T-helper 1 cell treated with Interleukin-12 subunit alpha and Interleukin-12 subunit beta and Interleukin-4 antibody, amounts not matched to agents 30 μg/mL and 1 μg/mL, for 36 hours (primary cell): ENCODE results near the gene PLCH1.

Experiments
- H3K27ac Mint-ChIP-seq: one replicate; pipeline ENCODE4 v1.8.0; 2021; ENCODE audit warnings: mild to moderate bottlenecking, mixed read lengths
- H3K27me3 Mint-ChIP-seq: one replicate; pipeline ENCODE4 v1.8.0; 2021; ENCODE audit warnings: low read depth, mixed read lengths
- H3K36me3 Mint-ChIP-seq: one replicate; pipeline ENCODE4 v1.8.0; 2021; ENCODE audit warnings: low read depth, mixed read lengths
- H3K4me1 Mint-ChIP-seq: one replicate; pipeline ENCODE4 v1.8.0; 2021; ENCODE audit warnings: low read depth, mixed read lengths
- H3K4me3 Mint-ChIP-seq: one replicate; pipeline ENCODE4 v1.8.0; 2021; ENCODE audit warnings: mild to moderate bottlenecking, moderate library complexity, mixed read lengths
- H3K9me3 Mint-ChIP-seq: one replicate; pipeline ENCODE4 v1.8.0; 2021; ENCODE audit warnings: mixed read lengths

The PLCH1 gene

DNA sequence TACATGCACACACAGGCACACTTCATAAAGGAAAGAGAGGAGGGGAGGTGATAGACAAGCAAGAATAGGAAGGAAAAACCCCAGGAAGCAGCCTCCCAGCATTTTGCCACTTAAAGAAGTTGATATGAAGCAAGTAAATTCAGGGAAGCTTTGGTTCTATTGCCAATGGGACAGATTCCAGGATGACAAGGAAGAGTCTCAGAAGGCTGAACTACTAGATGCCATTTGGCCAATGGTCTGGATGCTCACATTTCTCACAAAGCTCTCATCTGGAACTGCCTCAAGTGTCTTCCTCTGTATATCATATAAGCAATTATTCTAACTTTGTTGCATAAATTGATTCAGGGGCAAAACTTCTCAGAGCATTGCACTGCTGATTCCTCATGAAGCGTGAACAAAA, 372.6 kb downstream of the PLCH1 start:
- H3K4me1 Mint-ChIP-seq, result no peaks in the 10 kb centered on the region
- no peaks in the 10 kb centered on the region for H3K27me3 Mint-ChIP-seq
- H3K4me3 Mint-ChIP-seq, result no peak overlapping the region
- H3K9me3 Mint-ChIP-seq, result no peaks in the 10 kb centered on the region
- no peaks in the 10 kb centered on the region for H3K36me3 Mint-ChIP-seq
- no peak overlapping the region for H3K27ac Mint-ChIP-seq

DNA sequence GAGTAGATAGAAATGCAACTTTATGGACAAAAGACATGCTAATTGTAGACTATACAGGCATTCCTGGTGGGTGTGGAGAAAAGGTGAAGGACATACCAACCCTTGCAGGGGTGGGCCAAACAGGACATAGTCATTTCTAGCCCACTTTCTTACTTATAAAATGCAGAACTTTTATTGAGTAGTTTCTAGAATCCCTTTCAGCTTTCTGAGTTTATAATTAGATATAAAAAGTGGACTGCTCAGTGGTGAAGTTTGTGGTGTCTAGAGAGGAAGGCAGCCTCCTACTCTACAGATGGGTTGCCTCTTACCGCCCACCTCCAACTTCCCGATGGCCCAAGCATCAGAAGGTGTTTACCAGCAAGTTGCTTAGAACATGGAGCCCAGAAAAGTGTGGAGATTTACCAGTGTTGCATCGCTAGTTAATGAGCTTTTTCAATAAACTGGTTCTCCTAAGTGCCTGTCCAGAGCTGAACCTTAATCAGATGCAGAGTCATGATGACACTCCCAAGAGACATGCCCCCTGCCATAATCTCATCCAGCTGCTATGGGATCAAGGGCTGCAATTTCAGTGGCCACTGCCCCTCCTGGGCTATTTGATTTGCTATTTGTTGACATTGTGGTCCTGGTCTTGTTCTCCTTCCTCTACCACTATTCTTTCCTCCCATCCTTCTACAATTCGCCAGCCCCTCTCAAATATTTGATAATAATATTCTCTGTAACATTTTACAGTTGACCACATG, 373.9 kb downstream of the PLCH1 start:
- H3K27me3 Mint-ChIP-seq, result no peaks in the 10 kb centered on the region
- H3K27ac Mint-ChIP-seq, result no peak overlapping the region
- H3K36me3 Mint-ChIP-seq, result no peaks in the 10 kb centered on the region
- no peaks in the 10 kb centered on the region for H3K4me1 Mint-ChIP-seq
- H3K4me3 Mint-ChIP-seq, result no peak overlapping the region
- H3K9me3 Mint-ChIP-seq, result no peaks in the 10 kb centered on the region

DNA sequence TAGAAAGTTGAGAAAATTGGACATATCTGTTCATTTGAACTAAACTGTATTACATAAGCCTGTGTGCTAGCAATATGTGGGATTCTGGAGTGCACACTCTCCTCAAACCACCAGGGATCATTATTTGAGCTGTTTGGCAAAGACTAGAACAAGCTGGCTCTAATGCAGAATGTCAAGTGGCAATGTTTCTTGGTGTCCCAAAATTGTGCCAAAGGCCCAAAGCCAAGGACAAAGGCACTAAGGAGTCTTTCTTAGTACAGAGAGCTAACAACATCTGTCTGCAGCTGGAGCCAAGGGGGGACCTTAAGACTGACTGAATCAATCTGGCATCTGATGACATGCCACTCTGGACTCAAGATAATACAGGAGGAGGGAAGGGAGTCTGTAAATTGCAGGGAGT, 374.7 kb downstream of the PLCH1 start:
- no peaks in the 10 kb centered on the region for H3K27me3 Mint-ChIP-seq
- H3K4me3 Mint-ChIP-seq, result no peak overlapping the region
- no peaks in the 10 kb centered on the region for H3K4me1 Mint-ChIP-seq
- no peak overlapping the region for H3K27ac Mint-ChIP-seq
- no peaks in the 10 kb centered on the region for H3K36me3 Mint-ChIP-seq
- H3K9me3 Mint-ChIP-seq, result no peaks in the 10 kb centered on the region

DNA sequence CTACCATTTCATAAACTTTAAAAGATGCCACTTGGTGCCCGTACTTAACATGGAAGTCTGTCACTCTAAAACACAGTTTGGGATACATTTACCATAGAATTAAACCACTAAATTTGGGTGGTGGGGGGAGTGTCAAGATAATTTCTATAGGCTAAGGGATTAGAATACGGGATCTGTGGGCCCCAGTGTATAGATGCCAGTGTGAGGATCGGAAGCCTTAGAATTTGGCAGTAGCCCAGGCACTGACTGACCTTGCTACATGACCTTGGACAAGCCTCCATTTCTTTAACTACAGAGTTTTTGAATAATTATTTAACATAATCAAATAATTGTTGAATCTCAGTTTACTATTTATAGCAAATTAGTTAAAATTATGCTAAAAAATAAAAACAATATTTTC, 375.1 kb downstream of the PLCH1 start:
- Mint-ChIP-seq H3K4me1 (no peaks in the 10 kb centered on the region), H3K9me3 (peaks cover 3% of the 10 kb centered on the region), H3K36me3 (no peaks in the 10 kb centered on the region), H3K4me3 (no peak overlapping the region), H3K27ac (no peak overlapping the region), H3K27me3 (no peaks in the 10 kb centered on the region)

DNA sequence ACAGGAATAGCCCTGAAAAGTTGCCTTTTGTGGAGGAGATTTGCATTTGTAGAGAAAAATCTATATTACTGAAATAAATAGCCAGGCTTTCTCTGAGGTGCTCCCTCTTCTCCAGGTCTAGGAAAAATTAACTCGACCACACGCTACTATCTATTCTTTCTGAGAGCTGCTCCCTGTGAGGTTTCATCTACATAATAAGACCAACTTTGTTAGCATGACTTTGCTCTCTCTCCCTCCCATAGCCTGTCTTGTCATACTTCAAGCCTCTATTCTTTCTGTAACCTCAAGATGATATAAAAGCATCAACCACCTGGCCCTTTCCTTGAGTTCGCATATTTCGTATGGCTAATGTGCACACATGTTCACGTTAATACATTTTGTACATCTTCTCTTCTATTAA, 375.6 kb downstream of the PLCH1 start:
- Mint-ChIP-seq H3K36me3 (no peaks in the 10 kb centered on the region), H3K4me1 (no peaks in the 10 kb centered on the region), H3K27me3 (no peaks in the 10 kb centered on the region), H3K9me3 (peaks cover 4% of the 10 kb centered on the region), H3K4me3 (no peak overlapping the region), H3K27ac (no peak overlapping the region)

DNA sequence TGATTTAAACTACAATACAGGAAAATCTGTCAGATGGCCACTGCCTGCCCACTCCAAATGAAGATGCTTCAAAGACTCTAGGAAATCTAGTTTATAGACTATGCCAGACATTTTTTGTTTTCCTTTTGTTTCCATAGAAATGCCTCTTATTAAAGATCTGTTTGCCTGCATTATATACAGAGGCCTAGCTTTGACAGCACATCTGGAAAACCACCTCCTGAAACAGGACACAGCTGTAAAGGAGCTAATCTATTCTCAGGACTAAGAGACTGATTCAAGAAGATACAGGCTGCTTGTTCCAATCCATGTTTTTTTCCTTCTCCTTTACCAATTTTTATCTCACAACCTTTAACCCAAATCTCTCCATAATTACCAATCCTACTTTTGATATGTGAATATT, 376.1 kb downstream of the PLCH1 start:
- H3K4me1 Mint-ChIP-seq, result no peaks in the 10 kb centered on the region
- H3K9me3 Mint-ChIP-seq, result peaks cover 4% of the 10 kb centered on the region
- H3K27ac Mint-ChIP-seq, result no peak overlapping the region
- H3K4me3 Mint-ChIP-seq, result no peak overlapping the region
- no peaks in the 10 kb centered on the region for H3K36me3 Mint-ChIP-seq
- H3K27me3 Mint-ChIP-seq, result no peaks in the 10 kb centered on the region

DNA sequence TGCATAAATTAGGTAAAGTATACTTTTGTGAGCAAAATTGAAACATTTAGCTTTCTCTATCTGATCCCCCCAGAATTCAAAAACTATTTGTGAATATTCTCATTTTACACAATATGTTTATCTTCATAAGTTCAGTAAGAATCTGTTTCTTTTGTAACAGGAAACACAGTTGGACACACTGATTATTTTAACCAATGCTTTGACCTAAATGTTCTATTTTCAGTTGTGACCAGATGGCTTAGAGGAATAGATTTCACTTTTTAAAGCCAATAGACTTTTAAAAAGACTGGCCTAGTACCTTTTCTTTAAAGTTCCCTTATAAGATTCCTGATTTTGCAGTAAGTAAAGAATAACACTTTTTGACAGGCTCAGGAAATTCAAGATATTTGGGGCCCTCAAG, 377.4 kb downstream of the PLCH1 start:
- Mint-ChIP-seq H3K9me3 (peaks cover 4% of the 10 kb centered on the region), H3K4me1 (no peaks in the 10 kb centered on the region), H3K36me3 (no peaks in the 10 kb centered on the region), H3K27ac (no peak overlapping the region), H3K27me3 (no peaks in the 10 kb centered on the region), H3K4me3 (no peak overlapping the region)

DNA sequence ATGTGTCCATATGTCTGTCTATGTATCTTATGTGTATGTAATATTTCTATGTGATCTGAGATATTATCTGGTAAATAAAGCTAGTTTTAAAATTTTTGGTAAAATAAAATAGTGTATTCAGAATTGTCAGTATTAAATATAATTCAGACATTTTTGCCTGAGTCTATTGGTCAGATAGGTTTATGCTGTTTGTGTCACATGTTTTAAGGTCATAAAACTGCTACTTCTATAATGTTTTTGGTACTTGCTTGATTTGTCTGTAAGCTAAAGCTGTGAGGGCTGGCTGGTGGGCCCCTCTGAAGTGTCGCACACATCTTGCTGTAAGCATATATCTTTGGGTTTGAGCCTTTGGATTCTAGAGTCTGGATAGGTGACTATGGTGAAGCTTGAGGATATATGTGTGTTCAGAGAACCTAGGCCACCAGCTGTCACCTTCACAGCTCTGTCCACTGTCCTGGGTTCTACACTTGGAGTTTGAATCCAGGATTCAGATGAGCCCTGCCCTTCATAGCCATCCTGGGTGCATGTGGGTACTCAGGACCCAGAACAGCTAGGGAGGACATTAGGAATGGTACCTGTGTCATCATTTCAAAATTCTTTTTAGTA, 379.6 kb downstream of the PLCH1 start:
- H3K27me3 Mint-ChIP-seq, result no peaks in the 10 kb centered on the region
- H3K27ac Mint-ChIP-seq, result no peak overlapping the region
- no peaks in the 10 kb centered on the region for H3K4me1 Mint-ChIP-seq
- H3K36me3 Mint-ChIP-seq, result no peaks in the 10 kb centered on the region
- H3K4me3 Mint-ChIP-seq, result no peak overlapping the region
- H3K9me3 Mint-ChIP-seq, result peaks cover 4% of the 10 kb centered on the region

DNA sequence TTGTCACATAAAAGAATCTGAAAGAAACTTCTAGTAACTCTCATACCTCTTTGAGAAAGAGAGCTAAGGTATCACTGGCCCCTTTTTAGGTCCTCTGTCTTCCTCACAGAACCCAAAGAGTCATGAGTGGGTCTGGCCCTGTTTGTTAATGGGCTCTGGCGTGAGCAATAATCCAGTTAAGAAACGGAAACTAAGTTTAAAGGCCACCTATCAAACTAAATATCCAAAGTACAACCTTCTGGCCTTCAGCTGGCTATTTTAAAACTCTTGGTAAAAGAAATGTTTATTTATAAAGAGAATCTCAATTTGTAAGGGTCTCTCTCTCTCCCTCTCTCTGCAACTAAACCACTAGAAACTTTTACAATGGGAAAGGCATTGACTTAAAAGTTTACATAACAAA, 380.4 kb downstream of the PLCH1 start:
- H3K36me3 Mint-ChIP-seq, result no peaks in the 10 kb centered on the region
- peaks cover 4% of the 10 kb centered on the region for H3K9me3 Mint-ChIP-seq
- H3K27ac Mint-ChIP-seq, result no peak overlapping the region
- H3K27me3 Mint-ChIP-seq, result no peaks in the 10 kb centered on the region
- no peak overlapping the region for H3K4me3 Mint-ChIP-seq
- no peaks in the 10 kb centered on the region for H3K4me1 Mint-ChIP-seq

DNA sequence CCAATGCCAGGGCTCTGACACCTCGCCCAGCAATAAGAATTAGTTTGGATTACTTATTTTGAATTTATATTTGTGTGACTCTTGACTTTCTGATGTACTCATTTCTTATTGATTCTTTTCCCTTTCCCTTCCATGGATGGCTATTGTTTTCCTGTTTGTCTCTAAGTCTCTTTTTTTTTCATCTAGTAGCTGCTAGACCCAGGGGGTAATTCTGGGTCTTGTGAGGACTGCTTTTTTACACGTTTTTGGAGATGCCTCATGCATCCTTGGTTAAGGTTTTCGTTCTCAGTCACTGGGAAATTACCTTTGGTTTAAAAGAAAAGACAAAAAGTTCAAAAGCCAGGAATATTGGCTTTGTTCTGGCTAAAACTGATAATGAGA, 381.2 kb downstream of the PLCH1 start:
- no peaks in the 10 kb centered on the region for H3K36me3 Mint-ChIP-seq

DNA sequence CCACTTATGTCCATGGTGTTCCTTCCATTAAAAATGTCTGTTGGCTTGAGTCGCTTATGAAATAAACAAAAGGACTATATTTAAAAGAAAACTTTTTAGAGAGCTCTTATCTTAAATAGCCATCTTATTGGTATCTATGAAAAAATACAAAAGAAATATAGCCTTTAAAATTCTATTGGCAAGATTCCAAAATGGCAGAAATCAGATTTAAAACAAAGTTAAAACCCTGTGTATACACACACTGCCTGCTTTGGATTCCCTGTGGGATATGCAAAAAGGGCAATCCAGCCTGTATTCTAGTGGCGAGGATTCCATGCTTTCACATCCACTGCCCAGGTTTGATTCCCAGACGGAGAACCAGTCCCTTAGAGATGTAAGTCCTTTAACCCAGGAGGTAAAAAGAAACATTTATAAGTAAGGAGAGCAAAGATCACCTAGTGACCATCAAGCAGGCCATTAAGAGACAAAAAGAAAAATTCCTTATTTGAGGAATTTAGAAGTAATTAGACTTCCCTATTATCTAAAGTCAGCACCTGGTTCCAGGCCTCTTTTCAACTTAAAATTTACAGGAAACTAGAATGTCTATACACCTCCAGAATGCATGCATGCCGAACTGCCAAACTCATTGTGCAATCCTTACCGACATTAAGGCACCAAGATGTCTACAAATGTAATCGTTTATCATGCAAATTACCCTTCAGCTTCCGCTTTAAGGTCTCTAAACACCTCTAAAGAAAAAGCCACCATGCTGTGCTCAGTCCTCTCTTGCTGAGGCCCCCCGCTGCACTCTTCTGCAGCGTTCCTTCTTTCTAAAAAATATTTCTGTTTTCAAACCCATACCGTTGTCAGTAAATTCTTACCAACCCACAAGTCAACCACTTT, 381.8 kb downstream of the PLCH1 start:
- no peak overlapping the region for H3K4me3 Mint-ChIP-seq
- no peaks in the 10 kb centered on the region for H3K27me3 Mint-ChIP-seq
- H3K4me1 Mint-ChIP-seq, result no peaks in the 10 kb centered on the region
- H3K9me3 Mint-ChIP-seq, result peaks cover 4% of the 10 kb centered on the region
- H3K36me3 Mint-ChIP-seq, result no peaks in the 10 kb centered on the region
- no peak overlapping the region for H3K27ac Mint-ChIP-seq

More for the DNA sequence above, 381.2 kb downstream of the PLCH1 start:
- Mint-ChIP-seq H3K9me3 (peaks cover 4% of the 10 kb centered on the region), H3K27me3 (no peaks in the 10 kb centered on the region), H3K4me1 (no peaks in the 10 kb centered on the region), H3K27ac (no peak overlapping the region), H3K4me3 (no peak overlapping the region)

DNA sequence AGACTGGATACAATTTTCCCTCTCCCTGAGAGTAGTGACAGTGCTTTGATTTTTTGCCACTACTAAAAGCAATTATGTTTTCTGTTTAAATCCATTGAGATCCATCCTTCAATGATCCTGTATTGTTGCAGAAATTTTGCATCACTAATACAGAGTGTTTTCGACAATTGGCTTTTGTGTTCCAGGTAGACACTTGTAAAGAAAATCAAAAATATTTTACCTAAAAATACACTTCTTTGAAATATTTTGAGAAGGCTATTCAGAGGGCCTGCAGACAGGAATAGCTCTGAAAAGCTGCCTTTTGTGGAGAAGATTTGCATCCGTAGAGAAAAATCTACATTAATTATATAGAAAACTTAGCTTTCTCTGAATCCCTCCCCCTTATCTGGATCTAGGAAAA, 384.6 kb downstream of the PLCH1 start:
- Mint-ChIP-seq H3K9me3 (peaks cover 4% of the 10 kb centered on the region), H3K4me3 (no peak overlapping the region), H3K4me1 (no peaks in the 10 kb centered on the region), H3K27ac (no peak overlapping the region), H3K27me3 (peaks cover 4% of the 10 kb centered on the region), H3K36me3 (no peaks in the 10 kb centered on the region)

DNA sequence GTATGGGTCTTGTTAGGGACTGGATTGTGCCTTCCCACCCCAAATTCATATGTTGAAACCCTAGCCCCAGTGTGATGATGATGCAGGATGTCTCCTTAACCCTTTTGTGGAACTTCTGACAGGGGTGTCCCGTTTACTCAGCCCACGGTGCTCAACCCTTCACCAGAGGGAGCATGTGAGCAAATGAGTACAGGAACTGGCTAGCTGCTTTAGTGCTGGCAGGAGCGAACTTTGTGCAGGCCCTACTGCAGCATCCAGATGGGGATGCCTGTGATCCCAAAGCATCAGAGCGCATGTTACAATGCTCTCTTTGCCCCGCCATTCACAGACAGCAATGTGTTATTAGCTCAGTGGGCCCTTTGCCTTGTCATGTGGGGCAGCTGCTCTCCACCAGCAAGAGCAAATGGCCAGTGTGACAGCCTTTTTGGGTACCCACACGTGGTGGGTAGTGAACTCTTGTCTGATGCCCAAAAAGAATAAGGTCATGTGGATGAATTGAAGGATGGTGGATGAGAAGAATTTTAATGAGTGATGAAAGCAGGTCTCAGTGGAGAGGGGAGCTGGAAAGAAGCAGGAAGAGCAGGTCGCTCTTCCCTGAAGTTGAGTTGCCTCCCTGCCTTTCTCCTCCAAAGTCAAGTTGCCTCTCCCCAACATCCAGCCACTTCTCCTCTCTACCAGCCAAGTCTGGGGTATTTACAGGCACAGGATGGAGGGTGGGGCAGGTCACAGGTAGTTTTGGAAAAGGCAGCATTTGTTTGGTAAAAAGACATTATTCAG, 388.1 kb downstream of the PLCH1 start:
- peaks cover 4% of the 10 kb centered on the region for H3K27me3 Mint-ChIP-seq
- no peak overlapping the region for H3K27ac Mint-ChIP-seq
- no peaks in the 10 kb centered on the region for H3K4me1 Mint-ChIP-seq
- H3K4me3 Mint-ChIP-seq, result no peak overlapping the region
- no peaks in the 10 kb centered on the region for H3K9me3 Mint-ChIP-seq
- no peaks in the 10 kb centered on the region for H3K36me3 Mint-ChIP-seq

DNA sequence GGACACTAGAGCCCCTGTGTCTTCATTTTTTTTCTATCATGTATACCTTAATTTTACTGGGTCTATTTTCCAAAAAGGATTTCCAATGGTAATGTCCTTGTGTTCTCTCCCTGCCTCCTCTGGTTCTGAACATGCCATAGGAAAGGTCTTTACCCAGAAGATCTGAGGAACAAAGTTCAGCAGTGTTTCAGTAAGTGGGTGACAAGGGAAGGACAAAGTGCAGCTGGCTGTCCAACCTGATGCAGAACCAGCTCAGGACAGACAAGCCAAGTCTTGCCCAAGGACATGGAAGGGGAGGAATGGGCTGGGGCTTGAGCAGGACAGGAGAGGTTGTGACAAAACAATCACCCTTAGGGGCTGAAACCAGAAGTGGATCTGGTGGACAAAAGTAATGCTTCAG, 390.2 kb downstream of the PLCH1 start:
- Mint-ChIP-seq H3K27me3 (peaks cover 4% of the 10 kb centered on the region), H3K36me3 (no peaks in the 10 kb centered on the region), H3K4me3 (no peak overlapping the region), H3K9me3 (no peaks in the 10 kb centered on the region), H3K4me1 (no peaks in the 10 kb centered on the region), H3K27ac (no peak overlapping the region)
